Fibroblast of lung (primary cell): ENCODE measurements around the gene ICA1L.

Source experiments
- EZH2 ChIP-seq: IDR thresholded peaks from 2 replicates; pipeline ENCODE4 v1.5.1; 2012; ENCODE audit warnings: low read length, control low read depth, mild to moderate bottlenecking; ENCODE audit errors: missing control alignments
- TF ChIP-seq, protein P1 (sequence below), 2 donors: IDR thresholded peaks in 1 of 2; conservative IDR thresholded peaks in 1 of 2; 1 replicate in 1 of 2; 2 replicates in 1 of 2; pipeline ENCODE4 v1.5.1; 2011 to 2012; ENCODE audit warnings: low read length in 2 of 2, control low read depth in 1 of 2, inconsistent platforms in 1 of 2, low read depth in 1 of 2, mild to moderate bottlenecking in 1 of 2

DNA sequence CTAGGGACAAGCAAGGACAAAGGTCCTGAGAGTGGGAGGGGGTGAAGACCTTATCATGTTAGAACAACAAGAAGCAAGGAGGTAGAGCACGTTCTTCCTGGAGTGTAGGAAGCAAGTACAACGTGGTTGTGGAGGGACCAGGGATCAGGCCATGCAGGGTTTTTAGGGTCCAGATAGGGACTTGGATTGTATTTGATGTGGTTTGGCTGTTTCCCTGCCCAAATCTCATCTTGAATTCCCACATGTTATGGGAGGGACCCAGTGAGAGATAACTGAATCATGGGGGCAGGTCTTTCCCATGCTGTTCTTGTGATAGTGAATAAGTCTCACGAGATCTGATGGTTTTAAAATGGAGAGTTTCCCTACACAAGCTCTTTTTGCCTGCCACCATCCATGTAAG, 53.2 kb downstream of the ICA1L start:
- TF ChIP-seq, protein P1, sequence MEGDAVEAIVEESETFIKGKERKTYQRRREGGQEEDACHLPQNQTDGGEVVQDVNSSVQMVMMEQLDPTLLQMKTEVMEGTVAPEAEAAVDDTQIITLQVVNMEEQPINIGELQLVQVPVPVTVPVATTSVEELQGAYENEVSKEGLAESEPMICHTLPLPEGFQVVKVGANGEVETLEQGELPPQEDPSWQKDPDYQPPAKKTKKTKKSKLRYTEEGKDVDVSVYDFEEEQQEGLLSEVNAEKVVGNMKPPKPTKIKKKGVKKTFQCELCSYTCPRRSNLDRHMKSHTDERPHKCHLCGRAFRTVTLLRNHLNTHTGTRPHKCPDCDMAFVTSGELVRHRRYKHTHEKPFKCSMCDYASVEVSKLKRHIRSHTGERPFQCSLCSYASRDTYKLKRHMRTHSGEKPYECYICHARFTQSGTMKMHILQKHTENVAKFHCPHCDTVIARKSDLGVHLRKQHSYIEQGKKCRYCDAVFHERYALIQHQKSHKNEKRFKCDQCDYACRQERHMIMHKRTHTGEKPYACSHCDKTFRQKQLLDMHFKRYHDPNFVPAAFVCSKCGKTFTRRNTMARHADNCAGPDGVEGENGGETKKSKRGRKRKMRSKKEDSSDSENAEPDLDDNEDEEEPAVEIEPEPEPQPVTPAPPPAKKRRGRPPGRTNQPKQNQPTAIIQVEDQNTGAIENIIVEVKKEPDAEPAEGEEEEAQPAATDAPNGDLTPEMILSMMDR (conservative IDR thresholded peaks at IDR 0.05 in 1 of 2, IDR thresholded peaks at IDR 0.05 in 1 of 2; ENCODE audit: low read depth in 1 of 2, low read length in 2 of 2) = no peak
- no peak for TF ChIP-seq EZH2
